ENCODE data around the gene NLGN1. TPM values are rescaled to one million over a fixed set of nuclear protein-coding genes. Genes with fewer than 3 reads are reported as not detected.

Gene NLGN1
- total and polyA plus RNA-seq, 11 donors = 1.8 to 27.6 (median 15.5) TPM

DNA sequence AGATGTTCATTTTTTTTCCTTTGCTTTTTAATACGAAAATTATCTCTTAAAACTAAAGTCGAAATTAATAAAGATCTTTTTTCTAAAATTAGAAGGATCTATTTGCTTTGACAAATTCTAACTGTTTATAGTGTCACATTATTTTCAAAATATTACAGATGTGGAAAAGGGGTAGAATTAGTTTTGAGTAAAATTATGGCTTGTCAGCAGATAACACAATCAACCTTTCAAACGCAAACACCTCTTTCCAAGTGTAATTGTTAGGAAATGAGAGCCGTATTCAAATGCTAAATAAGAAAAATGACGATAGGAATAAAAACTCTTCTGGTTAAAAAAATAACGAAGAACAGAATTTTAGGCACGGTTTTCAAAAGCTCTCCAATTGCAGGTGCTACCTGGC, 704.7 kb downstream of the NLGN1 start:
- TF ChIP-seq POLR2A (IDR thresholded peaks at IDR 0.05) = no peak
- TF ChIP-seq, protein P1, sequence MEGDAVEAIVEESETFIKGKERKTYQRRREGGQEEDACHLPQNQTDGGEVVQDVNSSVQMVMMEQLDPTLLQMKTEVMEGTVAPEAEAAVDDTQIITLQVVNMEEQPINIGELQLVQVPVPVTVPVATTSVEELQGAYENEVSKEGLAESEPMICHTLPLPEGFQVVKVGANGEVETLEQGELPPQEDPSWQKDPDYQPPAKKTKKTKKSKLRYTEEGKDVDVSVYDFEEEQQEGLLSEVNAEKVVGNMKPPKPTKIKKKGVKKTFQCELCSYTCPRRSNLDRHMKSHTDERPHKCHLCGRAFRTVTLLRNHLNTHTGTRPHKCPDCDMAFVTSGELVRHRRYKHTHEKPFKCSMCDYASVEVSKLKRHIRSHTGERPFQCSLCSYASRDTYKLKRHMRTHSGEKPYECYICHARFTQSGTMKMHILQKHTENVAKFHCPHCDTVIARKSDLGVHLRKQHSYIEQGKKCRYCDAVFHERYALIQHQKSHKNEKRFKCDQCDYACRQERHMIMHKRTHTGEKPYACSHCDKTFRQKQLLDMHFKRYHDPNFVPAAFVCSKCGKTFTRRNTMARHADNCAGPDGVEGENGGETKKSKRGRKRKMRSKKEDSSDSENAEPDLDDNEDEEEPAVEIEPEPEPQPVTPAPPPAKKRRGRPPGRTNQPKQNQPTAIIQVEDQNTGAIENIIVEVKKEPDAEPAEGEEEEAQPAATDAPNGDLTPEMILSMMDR (IDR thresholded peaks at IDR 0.05) = no peak
- no peaks in the 10 kb centered on the region for H3K4me1 ChIP-seq

DNA sequence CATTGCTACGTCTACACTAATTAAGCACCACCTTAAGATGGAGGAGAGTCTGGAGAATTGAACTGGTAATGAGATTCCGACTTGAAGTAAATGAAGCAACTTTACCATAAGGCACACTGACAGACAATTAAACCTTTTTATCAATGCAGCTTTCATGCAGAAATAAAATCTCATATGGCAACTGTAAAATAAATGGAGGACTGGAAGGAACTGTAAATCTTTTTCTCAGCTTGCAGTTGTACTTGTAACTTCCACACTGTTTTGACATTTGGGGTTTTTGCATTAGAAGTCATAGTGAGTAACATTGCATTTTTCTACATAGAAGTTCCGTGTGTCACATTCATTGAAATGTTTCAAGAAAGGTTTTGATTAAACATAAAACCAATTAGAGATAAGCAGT, 705.3 kb downstream of the NLGN1 start:
- WGBS, 4 donors = 78 to 85% (median 82%) methylated on average over 3 of the region's 3 CpGs
- TF ChIP-seq POLR2A (IDR thresholded peaks at IDR 0.05) = no peak
- TF ChIP-seq, protein P1 (IDR thresholded peaks at IDR 0.05) = no peak
- H3K9me3 ChIP-seq = no peaks in the 10 kb centered on the region

More for the DNA sequence above, 704.7 kb downstream of the NLGN1 start:
- Histone ChIP-seq H3K9me3 (no peaks in the 10 kb centered on the region), H3K27ac (no peak overlapping the region), H3K4me3 (no peak overlapping the region), H3K27me3 (no peaks in the 10 kb centered on the region), H3K36me3 (no peaks in the 10 kb centered on the region)
- 76 to 84% (median 82%) methylated on average over 7 of the region's 7 CpGs for WGBS, 4 donors
- intact Hi-C loops (cut with DNase I) = no loop called here
- DNase-seq (no peak), ATAC-seq (no peak)

DNA sequence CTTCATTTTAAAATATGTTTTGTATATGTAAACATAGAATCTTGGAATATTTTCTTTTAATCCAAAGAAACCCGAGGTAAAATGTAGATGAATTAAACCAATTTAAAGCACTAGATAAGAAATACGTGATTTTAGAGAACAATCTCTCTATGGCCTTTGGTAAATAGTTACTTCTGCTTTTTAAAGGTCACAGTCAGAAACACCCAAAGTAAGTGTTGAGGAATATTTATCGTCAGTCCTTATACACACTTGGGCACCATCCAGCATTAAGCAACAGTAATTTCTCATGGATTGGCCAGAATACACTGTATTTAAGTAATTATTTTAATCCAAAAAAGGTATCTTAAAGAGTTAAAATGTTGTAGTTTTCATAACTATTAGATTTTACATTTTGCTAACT, 713.2 kb downstream of the NLGN1 start:
- no peaks in the 10 kb centered on the region for H3K36me3 ChIP-seq
- H3K27ac ChIP-seq = no peak overlapping the region
- H3K27me3 ChIP-seq = no peaks in the 10 kb centered on the region
- intact Hi-C loops (cut with DNase I) = no loop called here
- ATAC-seq (no peak), DNase-seq (no peak)
- no peak for TF ChIP-seq POLR2A (IDR thresholded peaks at IDR 0.05)
- TF ChIP-seq, protein P1 (IDR thresholded peaks at IDR 0.05) = no peak
- 76 to 79% (median 78%) methylated on average over 3 of the region's 3 CpGs for WGBS, 4 donors
- no peaks in the 10 kb centered on the region for H3K4me1 ChIP-seq
- H3K4me3 ChIP-seq = no peak overlapping the region
- peaks cover 0 to 6% (median 0%) of the 10 kb centered on the region in 12 donors for H3K9me3 ChIP-seq

More for the DNA sequence above, 705.3 kb downstream of the NLGN1 start:
- Histone ChIP-seq H3K36me3 (no peaks in the 10 kb centered on the region), H3K27ac (no peak overlapping the region), H3K4me3 (no peak overlapping the region), H3K27me3 (no peaks in the 10 kb centered on the region), H3K4me1 (no peaks in the 10 kb centered on the region)
- no peak for DNase-seq
- intact Hi-C loops (cut with DNase I) = no loop called here
- ATAC-seq = no peak

DNA sequence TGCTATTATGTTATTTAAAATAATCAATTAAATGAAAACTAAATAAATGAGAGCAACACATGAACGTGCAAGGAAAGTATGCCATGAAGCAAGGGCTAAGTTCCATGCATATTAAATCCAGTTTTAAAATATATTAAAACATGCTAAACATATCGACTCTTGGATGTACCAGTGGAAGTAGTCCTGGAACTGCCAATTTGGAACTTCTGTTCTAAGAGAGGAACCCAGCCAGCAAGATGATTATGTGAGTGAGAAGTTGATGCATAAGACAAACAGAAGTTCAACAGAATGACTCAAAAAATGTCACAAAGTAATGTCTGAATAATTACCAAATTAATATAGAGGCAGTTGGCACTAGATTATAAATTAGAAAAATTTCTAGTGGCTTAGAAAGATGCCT, 714.2 kb downstream of the NLGN1 start:
- TF ChIP-seq, protein P1 (IDR thresholded peaks at IDR 0.05) = no peak
- TF ChIP-seq POLR2A (IDR thresholded peaks at IDR 0.05) = no peak
- H3K4me1 ChIP-seq = no peaks in the 10 kb centered on the region
- no peak overlapping the region for H3K27ac ChIP-seq
- no peaks in the 10 kb centered on the region for H3K36me3 ChIP-seq
- H3K27me3 ChIP-seq = no peaks in the 10 kb centered on the region
- no peak for DNase-seq
- H3K9me3 ChIP-seq = peaks cover 0 to 6% (median 0%) of the 10 kb centered on the region in 12 donors
- WGBS, 4 donors = 74 to 86% (median 84%) methylated on average over 2 of the region's 2 CpGs
- H3K4me3 ChIP-seq = no peak overlapping the region
- intact Hi-C loops (cut with DNase I) = no loop called here
- no peak for ATAC-seq

Measured in heart left ventricle (tissue), 16 donors.